Measurements from ENCODE around the gene C17orf58. TPM values are rescaled to one million over a fixed set of nuclear protein-coding genes. Genes with fewer than 3 reads are reported as not detected.
A peak's percentile ranks its signal among the peaks of the same experiment; 100 is the strongest.
"Not testable (repeated sequence)": the region's sequence is repeated elsewhere in the genome, so short reads cannot be mapped to it uniquely, and the experiment has no call there.

The C17orf58 gene
- total RNA-seq, 2 experiments from 2014 or later: 17.8 to 27.7 TPM

DNA sequence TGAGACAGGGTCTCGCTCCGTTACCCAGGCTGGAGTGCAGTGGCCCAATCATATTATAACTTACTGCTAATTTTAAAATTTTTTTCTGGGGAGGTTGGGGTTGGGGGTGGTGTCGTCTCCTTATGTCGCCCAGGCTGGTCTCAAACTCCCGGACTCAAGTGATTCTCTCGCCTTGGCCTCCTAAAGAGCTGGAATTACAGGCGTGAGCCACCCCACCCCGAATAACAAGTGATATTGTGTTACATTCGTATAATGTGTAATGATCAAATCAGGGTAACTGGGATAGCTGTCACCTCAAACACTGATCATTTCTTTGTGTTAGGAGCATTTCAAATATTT is 23.0 kb upstream of the C17orf58 start:
- no TSS peak for BruUV-seq (replicated peaks)
- H3K27ac ChIP-seq (ENCODE audit: low read depth, low read length, poor library complexity, severe bottlenecking): no peak overlapping the region
- intact Hi-C loops (cut with micrococcal nuclease; ENCODE audit: unreplicated experiment): no loop called here
- peak overlapping the region; percentile 50 for H3K4me2 ChIP-seq (ENCODE audit: low read length)
- no peak for TF ChIP-seq EZH2phosphoT487 (IDR thresholded peaks at IDR 0.05; ENCODE audit: borderline replicate concordance, low read depth, low read length)
- TF ChIP-seq, protein P1, sequence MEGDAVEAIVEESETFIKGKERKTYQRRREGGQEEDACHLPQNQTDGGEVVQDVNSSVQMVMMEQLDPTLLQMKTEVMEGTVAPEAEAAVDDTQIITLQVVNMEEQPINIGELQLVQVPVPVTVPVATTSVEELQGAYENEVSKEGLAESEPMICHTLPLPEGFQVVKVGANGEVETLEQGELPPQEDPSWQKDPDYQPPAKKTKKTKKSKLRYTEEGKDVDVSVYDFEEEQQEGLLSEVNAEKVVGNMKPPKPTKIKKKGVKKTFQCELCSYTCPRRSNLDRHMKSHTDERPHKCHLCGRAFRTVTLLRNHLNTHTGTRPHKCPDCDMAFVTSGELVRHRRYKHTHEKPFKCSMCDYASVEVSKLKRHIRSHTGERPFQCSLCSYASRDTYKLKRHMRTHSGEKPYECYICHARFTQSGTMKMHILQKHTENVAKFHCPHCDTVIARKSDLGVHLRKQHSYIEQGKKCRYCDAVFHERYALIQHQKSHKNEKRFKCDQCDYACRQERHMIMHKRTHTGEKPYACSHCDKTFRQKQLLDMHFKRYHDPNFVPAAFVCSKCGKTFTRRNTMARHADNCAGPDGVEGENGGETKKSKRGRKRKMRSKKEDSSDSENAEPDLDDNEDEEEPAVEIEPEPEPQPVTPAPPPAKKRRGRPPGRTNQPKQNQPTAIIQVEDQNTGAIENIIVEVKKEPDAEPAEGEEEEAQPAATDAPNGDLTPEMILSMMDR (conservative IDR thresholded peaks at IDR 0.05; ENCODE audit: low read length): no peak
- no peaks in the 10 kb centered on the region for H3K9me3 ChIP-seq (ENCODE audit: low read length)
- H3K9me2 ChIP-seq (ENCODE audit: insufficient read depth, low read length): no peaks in the 10 kb centered on the region
- DNase-seq (ENCODE audit: low spot score): no peak
- peaks cover 16% of the 10 kb centered on the region for H3K4me1 ChIP-seq (ENCODE audit: insufficient read depth, low read length, poor library complexity, severe bottlenecking)
- peak overlapping the region; percentile 72 for H3K4me3 ChIP-seq (ENCODE audit: low read depth, low read length, poor library complexity, severe bottlenecking)
- H3K36me3 ChIP-seq (ENCODE audit: insufficient read depth, low read length): no peaks in the 10 kb centered on the region
- H3K79me2 ChIP-seq (ENCODE audit: insufficient read depth, low read depth, low read length): no peaks in the 10 kb centered on the region
- H4K20me1 ChIP-seq (ENCODE audit: insufficient read depth, low read length): no peaks in the 10 kb centered on the region
- H2AFZ ChIP-seq (ENCODE audit: low read length): 0 out of 2 replicates have a peak overlapping the region, but pooled peaks have one; percentile 6
- ChIA-PET POLR2A (interaction anchor here (0.7 to 2.3 kb wide), 9 partner anchors 9 to 209 kb away, joined by 3 to 10 read pairs (median 6); no protein-coding TSS in a partner anchor), CTCF (ENCODE audit: unreplicated experiment) (interaction anchor here (0.6 to 1.0 kb wide), 3 partner anchors 17 to 493 kb away, joined by 3 to 5 read pairs (median 4); partner anchors contain the start of genes KPNA2 and PRKAR1A)

DNA sequence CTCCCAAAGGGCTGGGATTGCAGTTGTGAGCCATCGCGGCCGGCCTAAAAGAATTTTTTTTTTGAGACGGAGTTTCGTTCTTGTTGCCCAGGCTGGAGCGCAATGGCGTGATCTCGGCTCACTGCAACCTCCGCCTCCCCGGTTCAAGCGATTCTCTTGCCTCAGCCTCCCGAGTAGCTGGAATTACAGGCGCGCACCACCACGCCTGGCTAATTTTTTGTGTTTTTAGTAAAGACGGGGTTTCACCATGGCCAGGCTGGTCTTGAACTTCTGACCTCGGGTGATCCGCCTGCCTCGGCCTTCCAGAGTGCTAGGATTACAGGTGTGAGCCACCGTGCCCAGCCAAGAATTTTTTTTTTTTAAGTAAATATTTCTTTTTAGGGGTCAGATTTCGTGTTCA is 22.2 kb upstream of the C17orf58 start:
- intact Hi-C loops (cut with micrococcal nuclease; ENCODE audit: unreplicated experiment); H4K20me1 ChIP-seq (ENCODE audit: insufficient read depth, low read length); CTCF ChIA-PET (ENCODE audit: unreplicated experiment): not testable (repeated sequence)

GRCh38 chr17:68016838-68017237 is 20.6 kb upstream of the C17orf58 start:
- intact Hi-C loops (cut with micrococcal nuclease; ENCODE audit: unreplicated experiment): no loop called here

More for the DNA sequence above, 22.2 kb upstream of the C17orf58 start:
- not testable (repeated sequence) for BruUV-seq (replicated peaks); DNase-seq (ENCODE audit: low spot score); H3K27ac ChIP-seq (ENCODE audit: low read depth, low read length, poor library complexity, severe bottlenecking); H3K36me3 ChIP-seq (ENCODE audit: insufficient read depth, low read length); H3K79me2 ChIP-seq (ENCODE audit: insufficient read depth, low read depth, low read length); H3K9me3 ChIP-seq (ENCODE audit: low read length); H3K4me2 ChIP-seq (ENCODE audit: low read length); H3K4me3 ChIP-seq (ENCODE audit: low read depth, low read length, poor library complexity, severe bottlenecking); H3K9me2 ChIP-seq (ENCODE audit: insufficient read depth, low read length); H2AFZ ChIP-seq (ENCODE audit: low read length)
- H3K4me1 ChIP-seq (ENCODE audit: insufficient read depth, low read length, poor library complexity, severe bottlenecking): peaks cover 16% of the 10 kb centered on the region
- POLR2A ChIA-PET: interaction anchor here (0.7 to 2.3 kb wide), 2 partner anchors 22 to 24 kb away, joined by 3 to 9 read pairs; no protein-coding TSS in a partner anchor

More at GRCh38 chr17:68016838-68017237, 20.6 kb upstream of the C17orf58 start:
- DNase-seq (ENCODE audit: low spot score): no peak
- Histone ChIP-seq H3K4me3 (ENCODE audit: low read depth, low read length, poor library complexity, severe bottlenecking) (no peak overlapping the region), H3K79me2 (ENCODE audit: insufficient read depth, low read depth, low read length) (no peaks in the 10 kb centered on the region), H3K4me2 (ENCODE audit: low read length) (no peak overlapping the region), H4K20me1 (ENCODE audit: insufficient read depth, low read length) (no peaks in the 10 kb centered on the region), H3K9me3 (ENCODE audit: low read length) (no peaks in the 10 kb centered on the region), H3K36me3 (ENCODE audit: insufficient read depth, low read length) (no peaks in the 10 kb centered on the region), H3K9me2 (ENCODE audit: insufficient read depth, low read length) (no peaks in the 10 kb centered on the region), H3K4me1 (ENCODE audit: insufficient read depth, low read length, poor library complexity, severe bottlenecking) (peaks cover 16% of the 10 kb centered on the region), H3K27ac (ENCODE audit: low read depth, low read length, poor library complexity, severe bottlenecking) (no peak overlapping the region), H2AFZ (ENCODE audit: low read length) (no peak overlapping the region)
- POLR2A ChIA-PET: interaction anchor here (0.5 kb wide), 1 partner anchor 740 kb away, joined by 3 read pairs; no protein-coding TSS in a partner anchor
- BruUV-seq (replicated peaks): no TSS peak
- TF ChIP-seq, protein P1 (conservative IDR thresholded peaks at IDR 0.05; ENCODE audit: low read length): no peak
- no peak for TF ChIP-seq EZH2phosphoT487 (IDR thresholded peaks at IDR 0.05; ENCODE audit: borderline replicate concordance, low read depth, low read length)
- CTCF ChIA-PET (ENCODE audit: unreplicated experiment): no interaction called here
